Body of pancreas (tissue), 4 donors: ENCODE data around the gene CASZ1.

Experiments
- CTCF ChIP-seq, 7 experiments: fragments of 450-650 bp in 4 of 7; fragments of 200-600 bp in 3 of 7; sonication (generic) in 3 of 7; IDR thresholded peaks; one replicate each; pipeline ENCODE4 v1.5.1; 2016 to 2019; ENCODE audit warnings: antibody characterized with exemption in 7 of 7
- POLR2A ChIP-seq, 3 donors: fragments of 450-650 bp; IDR thresholded peaks; one replicate each; pipeline ENCODE4 v1.6.1; 2016; ENCODE audit warnings: antibody characterized with exemption in 3 of 3, mild to moderate bottlenecking in 2 of 3

GRCh38 chr1:10829965-10830515, 33.6 kb upstream of the CASZ1 start:
- TF ChIP-seq CTCF (IDR thresholded peaks at IDR 0.05) (no peak), POLR2A (IDR thresholded peaks at IDR 0.05) (no peak)
